SK-N-SH treated with all-trans-retinoic acid at 6 μM for 48 hours (cell line): ENCODE results near the gene MTCH2.

Experiments used
- CSRNP3 ChIP-seq: fragments of 250-450 bp; sonication (Bioruptor Pico); IDR thresholded peaks from 2 replicates; pipeline ENCODE4 v1.5.1; 2021; ENCODE audit warnings: mild to moderate bottlenecking, moderate library complexity
- PATZ1 ChIP-seq: fragments of 250-450 bp; sonication (Bioruptor Pico); IDR thresholded peaks from 2 replicates; pipeline ENCODE4 v1.8.0; 2020; ENCODE audit warnings: mild to moderate bottlenecking, moderate library complexity, borderline replicate concordance
- PPARA ChIP-seq: fragments of 250-450 bp; sonication (Bioruptor Pico); IDR thresholded peaks from 2 replicates; pipeline ENCODE4 v1.5.0; 2020; ENCODE audit warnings: mild to moderate bottlenecking, borderline replicate concordance
- RARB ChIP-seq: fragments of 250-450 bp; sonication (Bioruptor Pico); IDR thresholded peaks from 2 replicates; pipeline ENCODE4 v1.8.0; 2021; ENCODE audit warnings: mild to moderate bottlenecking, moderate library complexity
- SNAI2 ChIP-seq: fragments of 250-450 bp; sonication (Bioruptor Pico); IDR thresholded peaks from 2 replicates; pipeline ENCODE4 v1.5.0; 2020; ENCODE audit warnings: mild to moderate bottlenecking, moderate library complexity
- TCF4 ChIP-seq: fragments of 250-450 bp; sonication (Bioruptor Pico); IDR thresholded peaks from 2 replicates; pipeline ENCODE4 v1.8.0; 2021; ENCODE audit warnings: mild to moderate bottlenecking, moderate library complexity, borderline replicate concordance
- TOX ChIP-seq: fragments of 250-450 bp; sonication (Bioruptor Pico); IDR thresholded peaks from 2 replicates; pipeline ENCODE4 v1.8.0; 2021; ENCODE audit warnings: mild to moderate bottlenecking, moderate library complexity, borderline replicate concordance
- ZFP3 ChIP-seq: fragments of 250-450 bp; sonication (Bioruptor Pico); IDR thresholded peaks from 2 replicates; pipeline ENCODE4 v1.5.0; 2020; ENCODE audit warnings: mild to moderate bottlenecking, moderate library complexity
- ZNF565 ChIP-seq: fragments of 450-650 bp; formaldehyde crosslinking; conservative IDR thresholded peaks from 2 replicates; pipeline ENCODE4 v1.5.0; 2020; ENCODE audit warnings: low read depth, mild to moderate bottlenecking, moderate library complexity
- ZNF70 ChIP-seq: fragments of 450-650 bp; formaldehyde crosslinking; IDR thresholded peaks from 2 replicates; pipeline ENCODE4 v1.5.0; 2020; ENCODE audit warnings: mild to moderate bottlenecking, moderate library complexity
- TF ChIP-seq, protein P1 (sequence below): fragments of 250-450 bp; sonication (Bioruptor Pico); IDR thresholded peaks from 2 replicates; pipeline ENCODE4 v1.8.0; 2021; ENCODE audit warnings: low read depth, mild to moderate bottlenecking, moderate library complexity, borderline replicate concordance
- TF ChIP-seq, protein P2 (sequence below): fragments of 250-450 bp; sonication (Bioruptor Pico); IDR thresholded peaks from 2 replicates; pipeline ENCODE4 v1.5.1; 2020; ENCODE audit warnings: low read depth, mild to moderate bottlenecking, moderate library complexity
- TF ChIP-seq, protein P3 (sequence below): fragments of 250-450 bp; sonication (Bioruptor Pico); IDR thresholded peaks from 2 replicates; pipeline ENCODE4 v1.5.0; 2020; ENCODE audit warnings: mild to moderate bottlenecking, moderate library complexity

DNA sequence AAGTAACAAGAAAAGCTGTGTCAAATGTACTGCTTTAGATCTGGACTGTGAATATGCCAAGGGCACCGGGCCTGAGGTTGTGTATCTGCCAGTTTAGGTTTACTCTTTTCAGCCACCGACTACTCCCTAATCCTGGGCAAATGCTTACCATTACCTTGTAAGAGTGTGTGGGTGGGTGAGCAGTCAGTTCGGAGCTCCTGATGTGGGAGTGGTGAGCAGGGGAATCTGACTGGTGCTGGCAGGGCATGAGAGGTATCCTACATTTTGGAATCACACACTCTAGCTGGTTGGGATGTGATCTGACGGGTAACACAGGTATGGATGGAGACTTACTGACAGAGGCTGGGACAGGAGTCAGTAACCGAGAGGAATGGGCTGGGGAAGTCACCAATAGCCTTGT, 58.5 kb downstream of the MTCH2 start:
- TF ChIP-seq PATZ1 (no peak), TOX (CRISPR knock-in tag) (no peak), TCF4 (CRISPR knock-in tag) (no peak), ZNF565 (CRISPR knock-in tag) (no peak), SNAI2 (CRISPR knock-in tag) (no peak), ZFP3 (CRISPR knock-in tag) (no peak), CSRNP3 (CRISPR knock-in tag) (no peak), PPARA (CRISPR knock-in tag) (no peak), RARB (CRISPR knock-in tag) (no peak), ZNF70 (no peak)
- TF ChIP-seq, protein P1, sequence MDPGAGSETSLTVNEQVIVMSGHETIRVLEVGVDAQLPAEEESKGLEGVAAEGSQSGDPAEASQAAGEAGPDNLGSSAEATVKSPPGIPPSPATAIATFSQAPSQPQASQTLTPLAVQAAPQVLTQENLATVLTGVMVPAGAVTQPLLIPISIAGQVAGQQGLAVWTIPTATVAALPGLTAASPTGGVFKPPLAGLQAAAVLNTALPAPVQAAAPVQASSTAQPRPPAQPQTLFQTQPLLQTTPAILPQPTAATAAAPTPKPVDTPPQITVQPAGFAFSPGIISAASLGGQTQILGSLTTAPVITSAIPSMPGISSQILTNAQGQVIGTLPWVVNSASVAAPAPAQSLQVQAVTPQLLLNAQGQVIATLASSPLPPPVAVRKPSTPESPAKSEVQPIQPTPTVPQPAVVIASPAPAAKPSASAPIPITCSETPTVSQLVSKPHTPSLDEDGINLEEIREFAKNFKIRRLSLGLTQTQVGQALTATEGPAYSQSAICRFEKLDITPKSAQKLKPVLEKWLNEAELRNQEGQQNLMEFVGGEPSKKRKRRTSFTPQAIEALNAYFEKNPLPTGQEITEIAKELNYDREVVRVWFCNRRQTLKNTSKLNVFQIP (CRISPR knock-in tag) = no peak
- TF ChIP-seq, protein P2, sequence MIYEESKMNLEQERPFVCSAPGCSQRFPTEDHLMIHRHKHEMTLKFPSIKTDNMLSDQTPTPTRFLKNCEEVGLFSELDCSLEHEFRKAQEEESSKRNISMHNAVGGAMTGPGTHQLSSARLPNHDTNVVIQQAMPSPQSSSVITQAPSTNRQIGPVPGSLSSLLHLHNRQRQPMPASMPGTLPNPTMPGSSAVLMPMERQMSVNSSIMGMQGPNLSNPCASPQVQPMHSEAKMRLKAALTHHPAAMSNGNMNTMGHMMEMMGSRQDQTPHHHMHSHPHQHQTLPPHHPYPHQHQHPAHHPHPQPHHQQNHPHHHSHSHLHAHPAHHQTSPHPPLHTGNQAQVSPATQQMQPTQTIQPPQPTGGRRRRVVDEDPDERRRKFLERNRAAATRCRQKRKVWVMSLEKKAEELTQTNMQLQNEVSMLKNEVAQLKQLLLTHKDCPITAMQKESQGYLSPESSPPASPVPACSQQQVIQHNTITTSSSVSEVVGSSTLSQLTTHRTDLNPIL (CRISPR knock-in tag) = no peak
- TF ChIP-seq, protein P3, sequence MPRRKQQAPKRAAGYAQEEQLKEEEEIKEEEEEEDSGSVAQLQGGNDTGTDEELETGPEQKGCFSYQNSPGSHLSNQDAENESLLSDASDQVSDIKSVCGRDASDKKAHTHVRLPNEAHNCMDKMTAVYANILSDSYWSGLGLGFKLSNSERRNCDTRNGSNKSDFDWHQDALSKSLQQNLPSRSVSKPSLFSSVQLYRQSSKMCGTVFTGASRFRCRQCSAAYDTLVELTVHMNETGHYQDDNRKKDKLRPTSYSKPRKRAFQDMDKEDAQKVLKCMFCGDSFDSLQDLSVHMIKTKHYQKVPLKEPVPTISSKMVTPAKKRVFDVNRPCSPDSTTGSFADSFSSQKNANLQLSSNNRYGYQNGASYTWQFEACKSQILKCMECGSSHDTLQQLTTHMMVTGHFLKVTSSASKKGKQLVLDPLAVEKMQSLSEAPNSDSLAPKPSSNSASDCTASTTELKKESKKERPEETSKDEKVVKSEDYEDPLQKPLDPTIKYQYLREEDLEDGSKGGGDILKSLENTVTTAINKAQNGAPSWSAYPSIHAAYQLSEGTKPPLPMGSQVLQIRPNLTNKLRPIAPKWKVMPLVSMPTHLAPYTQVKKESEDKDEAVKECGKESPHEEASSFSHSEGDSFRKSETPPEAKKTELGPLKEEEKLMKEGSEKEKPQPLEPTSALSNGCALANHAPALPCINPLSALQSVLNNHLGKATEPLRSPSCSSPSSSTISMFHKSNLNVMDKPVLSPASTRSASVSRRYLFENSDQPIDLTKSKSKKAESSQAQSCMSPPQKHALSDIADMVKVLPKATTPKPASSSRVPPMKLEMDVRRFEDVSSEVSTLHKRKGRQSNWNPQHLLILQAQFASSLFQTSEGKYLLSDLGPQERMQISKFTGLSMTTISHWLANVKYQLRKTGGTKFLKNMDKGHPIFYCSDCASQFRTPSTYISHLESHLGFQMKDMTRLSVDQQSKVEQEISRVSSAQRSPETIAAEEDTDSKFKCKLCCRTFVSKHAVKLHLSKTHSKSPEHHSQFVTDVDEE (CRISPR knock-in tag) = no peak
